HL-60 (cell line): Measurements from ENCODE around the gene KRT9.

ENCODE experiments used
- DNase-seq, 2 experiments: peaks; one replicate each; pipeline ENCODE4 v3.0.0-alpha.2; 2010 to 2020; ENCODE audit warnings: low read depth in 1 of 2, low spot score in 1 of 2
- H3K27ac ChIP-seq: fragments of 250-450 bp; sonication (Bioruptor Pico); replicated peaks from 2 replicates; pipeline ENCODE4 v1.5.1; 2020; ENCODE audit warnings: mild to moderate bottlenecking, moderate library complexity
- H3K27me3 ChIP-seq: fragments of 250-450 bp; sonication (Bioruptor Pico); 2 replicates; pipeline ENCODE4 v1.5.1; 2021; ENCODE audit warnings: mild to moderate bottlenecking, moderate library complexity; ENCODE audit not compliant: insufficient read depth, poor library complexity, severe bottlenecking
- H3K4me3 ChIP-seq: replicated peaks from 2 replicates; pipeline ENCODE4 v1.5.1; 2011; ENCODE audit warnings: mild to moderate bottlenecking, control low read depth, low read length; ENCODE audit not compliant: insufficient read depth
- GABPA ChIP-seq: IDR thresholded peaks from 2 replicates; pipeline ENCODE4 v1.6.1; 2012; ENCODE audit warnings: low read depth
- POLR2AphosphoS5 ChIP-seq: IDR thresholded peaks from 2 replicates; pipeline ENCODE4 v1.6.1; 2012; ENCODE audit warnings: low read depth
- SPI1 ChIP-seq: IDR thresholded peaks from 2 replicates; pipeline ENCODE4 v1.6.1; 2012; ENCODE audit warnings: low read depth, mild to moderate bottlenecking, borderline replicate concordance
- TF ChIP-seq, protein P1 (sequence below): IDR thresholded peaks from one replicate; pipeline ENCODE4 v1.5.1; 2011; ENCODE audit warnings: low read length, control low read depth, inconsistent platforms; ENCODE audit not compliant: insufficient read depth
- TF ChIP-seq, protein P2 (sequence below): IDR thresholded peaks from 2 replicates; pipeline ENCODE4 v1.6.1; 2012; ENCODE audit warnings: low read depth; ENCODE audit not compliant: insufficient replicate concordance

Gene KRT9

DNA sequence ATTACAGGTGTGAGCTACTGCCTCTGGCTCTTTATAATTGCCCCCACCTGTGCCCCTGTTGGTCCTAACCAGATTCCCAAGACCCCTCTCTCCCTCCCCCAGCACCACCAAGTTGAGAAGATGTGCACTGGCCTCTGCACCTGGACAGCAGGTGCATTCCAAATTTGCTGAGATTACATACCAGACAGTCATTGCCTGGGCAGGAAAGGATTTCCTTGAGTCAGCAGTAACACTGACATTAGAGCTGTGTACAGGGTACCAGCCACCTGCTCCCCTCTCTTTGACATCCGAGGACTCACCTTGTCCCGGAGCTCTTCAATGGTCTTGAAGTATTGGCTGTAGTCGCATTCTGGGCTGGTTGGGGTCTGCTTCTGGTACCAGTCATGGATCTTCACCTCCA lies 53.8 kb downstream of the KRT9 start:
- DNase-seq: no peak
- H3K27ac ChIP-seq: no peak overlapping the region
- H3K4me3 ChIP-seq: no peak overlapping the region
- TF ChIP-seq, protein P1, sequence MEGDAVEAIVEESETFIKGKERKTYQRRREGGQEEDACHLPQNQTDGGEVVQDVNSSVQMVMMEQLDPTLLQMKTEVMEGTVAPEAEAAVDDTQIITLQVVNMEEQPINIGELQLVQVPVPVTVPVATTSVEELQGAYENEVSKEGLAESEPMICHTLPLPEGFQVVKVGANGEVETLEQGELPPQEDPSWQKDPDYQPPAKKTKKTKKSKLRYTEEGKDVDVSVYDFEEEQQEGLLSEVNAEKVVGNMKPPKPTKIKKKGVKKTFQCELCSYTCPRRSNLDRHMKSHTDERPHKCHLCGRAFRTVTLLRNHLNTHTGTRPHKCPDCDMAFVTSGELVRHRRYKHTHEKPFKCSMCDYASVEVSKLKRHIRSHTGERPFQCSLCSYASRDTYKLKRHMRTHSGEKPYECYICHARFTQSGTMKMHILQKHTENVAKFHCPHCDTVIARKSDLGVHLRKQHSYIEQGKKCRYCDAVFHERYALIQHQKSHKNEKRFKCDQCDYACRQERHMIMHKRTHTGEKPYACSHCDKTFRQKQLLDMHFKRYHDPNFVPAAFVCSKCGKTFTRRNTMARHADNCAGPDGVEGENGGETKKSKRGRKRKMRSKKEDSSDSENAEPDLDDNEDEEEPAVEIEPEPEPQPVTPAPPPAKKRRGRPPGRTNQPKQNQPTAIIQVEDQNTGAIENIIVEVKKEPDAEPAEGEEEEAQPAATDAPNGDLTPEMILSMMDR: no peak
- TF ChIP-seq POLR2AphosphoS5 (no peak), SPI1 (no peak), GABPA (no peak)
- TF ChIP-seq, protein P2, sequence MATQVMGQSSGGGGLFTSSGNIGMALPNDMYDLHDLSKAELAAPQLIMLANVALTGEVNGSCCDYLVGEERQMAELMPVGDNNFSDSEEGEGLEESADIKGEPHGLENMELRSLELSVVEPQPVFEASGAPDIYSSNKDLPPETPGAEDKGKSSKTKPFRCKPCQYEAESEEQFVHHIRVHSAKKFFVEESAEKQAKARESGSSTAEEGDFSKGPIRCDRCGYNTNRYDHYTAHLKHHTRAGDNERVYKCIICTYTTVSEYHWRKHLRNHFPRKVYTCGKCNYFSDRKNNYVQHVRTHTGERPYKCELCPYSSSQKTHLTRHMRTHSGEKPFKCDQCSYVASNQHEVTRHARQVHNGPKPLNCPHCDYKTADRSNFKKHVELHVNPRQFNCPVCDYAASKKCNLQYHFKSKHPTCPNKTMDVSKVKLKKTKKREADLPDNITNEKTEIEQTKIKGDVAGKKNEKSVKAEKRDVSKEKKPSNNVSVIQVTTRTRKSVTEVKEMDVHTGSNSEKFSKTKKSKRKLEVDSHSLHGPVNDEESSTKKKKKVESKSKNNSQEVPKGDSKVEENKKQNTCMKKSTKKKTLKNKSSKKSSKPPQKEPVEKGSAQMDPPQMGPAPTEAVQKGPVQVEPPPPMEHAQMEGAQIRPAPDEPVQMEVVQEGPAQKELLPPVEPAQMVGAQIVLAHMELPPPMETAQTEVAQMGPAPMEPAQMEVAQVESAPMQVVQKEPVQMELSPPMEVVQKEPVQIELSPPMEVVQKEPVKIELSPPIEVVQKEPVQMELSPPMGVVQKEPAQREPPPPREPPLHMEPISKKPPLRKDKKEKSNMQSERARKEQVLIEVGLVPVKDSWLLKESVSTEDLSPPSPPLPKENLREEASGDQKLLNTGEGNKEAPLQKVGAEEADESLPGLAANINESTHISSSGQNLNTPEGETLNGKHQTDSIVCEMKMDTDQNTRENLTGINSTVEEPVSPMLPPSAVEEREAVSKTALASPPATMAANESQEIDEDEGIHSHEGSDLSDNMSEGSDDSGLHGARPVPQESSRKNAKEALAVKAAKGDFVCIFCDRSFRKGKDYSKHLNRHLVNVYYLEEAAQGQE: no peak
- no peaks in the 10 kb centered on the region for H3K27me3 ChIP-seq

DNA sequence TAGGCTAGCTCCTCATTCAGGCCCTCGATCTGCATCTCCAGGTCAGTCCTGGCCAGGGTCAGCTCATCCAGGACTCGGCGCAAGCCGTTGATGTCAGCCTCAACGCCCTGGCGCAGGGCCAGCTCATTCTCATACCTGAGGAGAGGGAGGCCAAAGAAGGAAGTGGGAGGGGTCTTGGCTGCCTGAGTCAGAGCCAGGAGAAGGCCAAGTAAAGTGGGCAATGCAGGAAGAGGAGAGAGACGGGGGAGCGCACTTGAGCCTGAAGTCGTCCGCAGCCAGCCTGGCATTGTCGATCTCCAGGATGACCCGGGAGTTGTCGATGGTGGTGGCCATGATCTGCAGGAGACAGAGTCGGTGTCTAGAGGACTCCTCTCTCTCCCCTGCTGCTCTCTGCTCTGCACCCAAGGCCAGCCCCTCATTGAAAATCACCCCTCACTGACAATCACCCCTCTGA lies 55.0 kb downstream of the KRT9 start:
- Histone ChIP-seq H3K27ac (no peak overlapping the region), H3K4me3 (no peak overlapping the region), H3K27me3 (no peaks in the 10 kb centered on the region)
- DNase-seq: no peak
- TF ChIP-seq, protein P2: no peak
- TF ChIP-seq SPI1: no peak
- TF ChIP-seq, protein P1: no peak

DNA sequence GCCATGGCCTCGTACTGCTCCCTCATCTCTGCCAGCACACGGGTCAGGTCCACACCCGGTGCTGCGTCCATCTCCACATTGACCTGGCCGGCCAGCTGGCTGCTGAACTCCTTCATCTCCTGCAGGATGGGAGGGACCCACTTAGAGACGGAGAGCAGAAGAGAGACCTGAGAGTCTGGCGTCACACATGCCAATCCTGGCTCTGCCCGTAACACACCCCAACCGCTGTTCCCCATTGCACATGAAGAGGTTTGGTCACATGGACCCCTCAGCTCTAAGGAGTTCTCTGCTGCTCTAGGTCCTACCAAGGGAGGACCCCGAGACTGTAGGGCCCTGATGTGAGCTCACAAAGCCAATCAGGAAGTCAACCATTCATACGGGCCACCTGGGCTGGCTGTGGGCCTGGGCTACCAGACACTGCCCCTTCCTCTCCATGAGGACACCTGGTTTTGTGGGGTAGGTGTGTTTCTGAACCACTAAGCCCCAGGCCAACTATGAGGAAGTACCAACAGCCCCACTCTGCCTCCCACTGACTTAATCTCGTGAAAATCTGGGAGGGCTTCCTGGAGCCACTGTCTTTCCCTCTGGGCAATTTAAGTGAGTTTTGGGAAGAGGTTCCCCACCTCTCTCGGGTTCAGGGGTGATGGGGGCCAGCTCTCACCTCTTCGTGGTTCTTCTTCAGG lies 55.6 kb downstream of the KRT9 start:
- H3K27ac ChIP-seq: no peak overlapping the region
- TF ChIP-seq POLR2AphosphoS5 (no peak), GABPA (no peak), SPI1 (no peak)
- TF ChIP-seq, protein P2: no peak
- TF ChIP-seq, protein P1: no peak
- H3K27me3 ChIP-seq: no peaks in the 10 kb centered on the region
- no peak overlapping the region for H3K4me3 ChIP-seq
- DNase-seq: no peak
